ENCODE measurements around the gene FAM209B.

- TF ChIP-seq TAF1 (IDR thresholded peaks at IDR 0.05; ENCODE audit: low read depth) (no peak), EP300 (IDR thresholded peaks at IDR 0.05; ENCODE audit: borderline replicate concordance) (no peak), FOXM1 (IDR thresholded peaks at IDR 0.05; ENCODE audit: borderline replicate concordance, low read depth) (no peak), MAX (IDR thresholded peaks at IDR 0.05) (no peak), CEBPB (IDR thresholded peaks at IDR 0.05) (no peak), YY1 (IDR thresholded peaks at IDR 0.05; ENCODE audit: low read depth) (no peak), NFIC (IDR thresholded peaks at IDR 0.05) (no peak), RAD21 (IDR thresholded peaks at IDR 0.05; ENCODE audit: low read depth) (no peak), CREB1 (IDR thresholded peaks at IDR 0.05; ENCODE audit: low read depth) (no peak), TCF12 (IDR thresholded peaks at IDR 0.05; ENCODE audit: low read depth) (no peak), TEAD4 (IDR thresholded peaks at IDR 0.05) (no peak)
Measured at GRCh38 chr20:56579301-56579710, 46.3 kb downstream of the FAM209B start.

Measured in Ishikawa (cell line).